Renal pelvis (tissue), 3 donors: ENCODE results near the gene MAP1S. TPM values are rescaled to one million over a fixed set of nuclear protein-coding genes. Genes with fewer than 3 reads are reported as not detected.

ENCODE experiments used
- polyA plus RNA-seq, 3 donors: library from polyadenylated mRNA; unstranded; fragments of 120-200 nt; gene quantifications; one replicate each; pipeline ENCODE4 v1.2.1, GENCODE V29; 2013; ENCODE audit not compliant: insufficient read length in 3 of 3

MAP1S gene
- polyA plus RNA-seq, 3 donors, result 34.7 to 50.9 (median 43.6) TPM

Other genes starting within 250 kb of the MAP1S start
- gene SLC27A1, start 249.0 kb upstream of the MAP1S start, polyA plus RNA-seq, result 10 to 100 TPM; 14.0 to 22.6 (median 19.6) TPM
- 10 to 100 TPM; 74.5 to 92.6 (median 86.3) TPM for gene PGLS, start 207.8 kb upstream of the MAP1S start, polyA plus RNA-seq
- gene COLGALT1, start 163.8 kb upstream of the MAP1S start, polyA plus RNA-seq, result 10 to 100 TPM; 52.1 to 63.5 (median 53.2) TPM
- under 1 TPM; 0.16 to 0.26 (median 0.21) TPM for gene UNC13A, start 31.1 kb upstream of the MAP1S start, polyA plus RNA-seq
- 1 to 10 TPM; 2.5 to 2.7 (median 2.5) TPM for gene FCHO1, start 32.0 kb downstream of the MAP1S start, polyA plus RNA-seq
- gene B3GNT3, start 75.7 kb downstream of the MAP1S start, polyA plus RNA-seq, result 10 to 100 TPM in 1 of 3 donors, 1 to 10 TPM in 2; 8.7 to 13.3 (median 8.8) TPM
- under 1 TPM in 2 of 3 donors, not detected in 1; 0.26 to 0.47 TPM for gene INSL3, start 102.0 kb downstream of the MAP1S start, polyA plus RNA-seq
- gene JAK3, start 128.5 kb downstream of the MAP1S start, polyA plus RNA-seq, result 1 to 10 TPM; 3.2 to 5.0 (median 3.8) TPM
- gene RPL18A, start 140.4 kb downstream of the MAP1S start, polyA plus RNA-seq, result 1,000 to 10,000 TPM; 1,096 to 1,423 (median 1,285) TPM
- under 1 TPM in 2 of 3 donors, not detected in 1; 0.06 to 0.09 TPM for gene SLC5A5, start 152.5 kb downstream of the MAP1S start, polyA plus RNA-seq
- gene CCDC124, start 213.5 kb downstream of the MAP1S start, polyA plus RNA-seq, result 10 to 100 TPM; 69.1 to 95.5 (median 76.6) TPM
- 1 to 10 TPM; 5.1 to 8.6 (median 7.4) TPM for gene KCNN1, start 247.6 kb downstream of the MAP1S start, polyA plus RNA-seq